ENCODE measurements around the gene UVRAG. TPM values are rescaled to one million over a fixed set of nuclear protein-coding genes. Genes with fewer than 3 reads are reported as not detected.

The UVRAG gene
- total RNA-seq, 6 donors from 2014 or later = 23.3 to 72.3 (median 28.5) TPM

GRCh38 chr11:76150141-76150540, 335.1 kb downstream of the UVRAG start:
- no peak for DNase-seq

GRCh38 chr11:76151556-76152085, 336.6 kb downstream of the UVRAG start:
- Histone ChIP-seq H3K4me3 (peak overlapping the region in 1 of 4 donors; percentile 44), H3K9me3 (no peaks in the 10 kb centered on the region), H3K27ac (no peak overlapping the region), H3K27me3 (no peaks in the 10 kb centered on the region), H3K36me3 (no peaks in the 10 kb centered on the region), H3K4me1 (peaks cover 4 to 12% (median 9%) of the 10 kb centered on the region in 4 donors)
- no peak for TF ChIP-seq POLR2A (IDR thresholded peaks at IDR 0.05)
- no peak for DNase-seq
- WGBS, 2 donors = 73 to 76% methylated on average over 5 of the region's 5 CpGs
- ATAC-seq (ENCODE audit: low FRiP score in 2 of 2) = no peak

More at GRCh38 chr11:76150141-76150540, 335.1 kb downstream of the UVRAG start:
- Histone ChIP-seq H3K9me3 (no peaks in the 10 kb centered on the region), H3K27ac (no peak overlapping the region), H3K36me3 (no peaks in the 10 kb centered on the region), H3K4me3 (no peak overlapping the region), H3K4me1 (peaks cover 4 to 12% (median 9%) of the 10 kb centered on the region in 4 donors), H3K27me3 (no peaks in the 10 kb centered on the region)
- WGBS, 2 donors = 89 to 98% methylated on average over 4 of the region's 4 CpGs
- TF ChIP-seq, protein P1, sequence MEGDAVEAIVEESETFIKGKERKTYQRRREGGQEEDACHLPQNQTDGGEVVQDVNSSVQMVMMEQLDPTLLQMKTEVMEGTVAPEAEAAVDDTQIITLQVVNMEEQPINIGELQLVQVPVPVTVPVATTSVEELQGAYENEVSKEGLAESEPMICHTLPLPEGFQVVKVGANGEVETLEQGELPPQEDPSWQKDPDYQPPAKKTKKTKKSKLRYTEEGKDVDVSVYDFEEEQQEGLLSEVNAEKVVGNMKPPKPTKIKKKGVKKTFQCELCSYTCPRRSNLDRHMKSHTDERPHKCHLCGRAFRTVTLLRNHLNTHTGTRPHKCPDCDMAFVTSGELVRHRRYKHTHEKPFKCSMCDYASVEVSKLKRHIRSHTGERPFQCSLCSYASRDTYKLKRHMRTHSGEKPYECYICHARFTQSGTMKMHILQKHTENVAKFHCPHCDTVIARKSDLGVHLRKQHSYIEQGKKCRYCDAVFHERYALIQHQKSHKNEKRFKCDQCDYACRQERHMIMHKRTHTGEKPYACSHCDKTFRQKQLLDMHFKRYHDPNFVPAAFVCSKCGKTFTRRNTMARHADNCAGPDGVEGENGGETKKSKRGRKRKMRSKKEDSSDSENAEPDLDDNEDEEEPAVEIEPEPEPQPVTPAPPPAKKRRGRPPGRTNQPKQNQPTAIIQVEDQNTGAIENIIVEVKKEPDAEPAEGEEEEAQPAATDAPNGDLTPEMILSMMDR (IDR thresholded peaks at IDR 0.05) = no peak
- no peak for TF ChIP-seq POLR2AphosphoS5 (IDR thresholded peaks at IDR 0.05)
- TF ChIP-seq EP300 (IDR thresholded peaks at IDR 0.05) = no peak
- no peak for TF ChIP-seq POLR2A (IDR thresholded peaks at IDR 0.05)
- no peak for ATAC-seq (ENCODE audit: low FRiP score in 2 of 2)

- H3K4me3 ChIP-seq = peak overlapping the region in 3 of 4 donors; percentile 30 to 44 (median 31)
Observed at GRCh38 chr11:76152086-76152681, 337.2 kb downstream of the UVRAG start.

DNA sequence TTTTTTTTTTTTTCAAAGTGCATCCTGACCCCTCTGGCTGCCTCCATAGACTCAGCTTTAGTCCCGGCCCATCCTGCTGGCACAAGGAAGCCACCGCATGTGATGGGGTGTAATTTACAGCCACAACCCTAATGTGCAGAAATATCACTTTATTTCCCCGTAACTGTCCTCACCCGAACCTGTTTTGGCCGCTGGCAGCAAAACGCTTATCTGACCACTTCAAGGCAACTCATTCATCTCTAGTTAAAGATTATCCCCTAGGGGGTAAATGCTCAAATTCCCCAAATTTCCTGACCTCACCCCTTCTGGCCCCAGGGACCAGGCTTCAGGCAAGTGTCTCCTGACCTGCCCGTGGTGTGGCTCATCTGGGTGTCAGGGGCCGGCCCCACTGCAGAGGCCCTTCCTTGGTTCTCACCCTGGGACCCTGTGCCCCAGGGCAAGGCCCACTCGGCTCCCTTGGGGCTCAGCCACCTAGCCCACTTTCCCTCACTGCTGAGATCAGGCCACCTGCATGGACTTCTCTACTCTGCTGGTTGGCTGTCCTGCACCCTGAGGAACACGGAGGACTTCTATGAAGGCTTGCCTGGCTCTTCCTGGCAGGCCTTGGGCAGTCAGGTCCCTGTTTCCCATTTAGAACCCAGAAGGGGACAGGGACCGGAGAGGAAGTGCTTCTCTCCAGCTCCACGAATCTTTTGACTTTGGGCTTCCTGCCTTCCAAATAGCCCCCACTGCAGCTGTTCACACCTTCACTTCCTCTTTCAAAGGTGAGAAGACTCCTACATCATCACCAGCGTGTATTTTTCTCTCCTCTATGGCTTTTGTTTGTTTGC, 337.9 kb downstream of the UVRAG start:
- Histone ChIP-seq H3K27ac (no peak overlapping the region), H3K27me3 (no peaks in the 10 kb centered on the region), H3K4me1 (peaks cover 4 to 12% (median 9%) of the 10 kb centered on the region in 4 donors), H3K36me3 (no peaks in the 10 kb centered on the region), H3K4me3 (peak overlapping the region in 3 of 4 donors; percentile 30 to 44 (median 31)), H3K9me3 (no peaks in the 10 kb centered on the region)
- TF ChIP-seq EP300 (IDR thresholded peaks at IDR 0.05) = no peak
- TF ChIP-seq POLR2AphosphoS5 (IDR thresholded peaks at IDR 0.05) = no peak
- TF ChIP-seq POLR2A (IDR thresholded peaks at IDR 0.05) = no peak
- TF ChIP-seq, protein P1 (IDR thresholded peaks at IDR 0.05) = no peak
- ATAC-seq (ENCODE audit: low FRiP score in 2 of 2) = no peak
- DNase-seq = no peak
- 52 to 57% methylated on average over 10 to 13 of the region's 13 CpGs for WGBS, 2 donors

More at GRCh38 chr11:76152086-76152681, 337.2 kb downstream of the UVRAG start:
- Histone ChIP-seq H3K27ac (no peak overlapping the region), H3K36me3 (no peaks in the 10 kb centered on the region), H3K9me3 (no peaks in the 10 kb centered on the region), H3K4me1 (peaks cover 4 to 12% (median 9%) of the 10 kb centered on the region in 4 donors), H3K27me3 (no peaks in the 10 kb centered on the region)
- ATAC-seq (ENCODE audit: low FRiP score in 2 of 2) (peak; percentile 86 to 96), DNase-seq (peak; percentile 89)
- WGBS, 2 donors = 14 to 22% methylated on average over 30 of the region's 30 CpGs
- no peak for TF ChIP-seq EP300 (IDR thresholded peaks at IDR 0.05)
- TF ChIP-seq POLR2A (IDR thresholded peaks at IDR 0.05) = no peak
- TF ChIP-seq POLR2AphosphoS5 (IDR thresholded peaks at IDR 0.05) = no peak
- TF ChIP-seq, protein P1 (IDR thresholded peaks at IDR 0.05) = peak; percentile 92 to 97 (median 96)

DNA sequence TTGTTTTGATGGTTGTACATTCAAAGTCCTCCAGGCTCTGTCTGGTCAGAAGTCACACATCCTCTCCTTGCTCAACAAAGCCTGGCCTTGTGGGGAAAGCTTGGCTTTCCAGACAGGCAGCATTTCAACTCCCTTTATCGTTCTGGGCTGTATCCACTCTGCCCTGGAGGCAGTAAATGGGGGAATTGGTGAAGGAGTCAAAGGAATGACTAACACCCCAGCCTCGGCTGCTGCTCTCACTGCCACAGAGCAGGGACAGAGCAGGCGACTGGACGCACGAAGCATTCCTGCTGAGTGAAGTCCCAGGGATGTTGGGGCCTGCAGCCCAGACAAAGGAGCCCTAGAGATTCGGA, 338.5 kb downstream of the UVRAG start:
- Histone ChIP-seq H3K27me3 (no peaks in the 10 kb centered on the region), H3K9me3 (no peaks in the 10 kb centered on the region), H3K36me3 (no peaks in the 10 kb centered on the region), H3K27ac (no peak overlapping the region), H3K4me1 (peaks cover 4 to 12% (median 9%) of the 10 kb centered on the region in 4 donors), H3K4me3 (no peak overlapping the region)
- TF ChIP-seq POLR2A (IDR thresholded peaks at IDR 0.05) (no peak), EP300 (IDR thresholded peaks at IDR 0.05) (no peak), POLR2AphosphoS5 (IDR thresholded peaks at IDR 0.05) (no peak)
- TF ChIP-seq, protein P1 (IDR thresholded peaks at IDR 0.05) = no peak
- no peak for ATAC-seq (ENCODE audit: low FRiP score in 2 of 2)
- WGBS, 2 donors = 85 to 86% methylated on average over 6 of the region's 6 CpGs
- DNase-seq = no peak

Measured in upper lobe of left lung (tissue), 6 donors.